ENCODE data around the gene MAGEA3.
"Not testable (repeated sequence)": the region's sequence is repeated elsewhere in the genome, so short reads cannot be mapped to it uniquely, and the experiment has no call there.

MAGEA3 gene, protein sequence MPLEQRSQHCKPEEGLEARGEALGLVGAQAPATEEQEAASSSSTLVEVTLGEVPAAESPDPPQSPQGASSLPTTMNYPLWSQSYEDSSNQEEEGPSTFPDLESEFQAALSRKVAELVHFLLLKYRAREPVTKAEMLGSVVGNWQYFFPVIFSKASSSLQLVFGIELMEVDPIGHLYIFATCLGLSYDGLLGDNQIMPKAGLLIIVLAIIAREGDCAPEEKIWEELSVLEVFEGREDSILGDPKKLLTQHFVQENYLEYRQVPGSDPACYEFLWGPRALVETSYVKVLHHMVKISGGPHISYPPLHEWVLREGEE

DNA sequence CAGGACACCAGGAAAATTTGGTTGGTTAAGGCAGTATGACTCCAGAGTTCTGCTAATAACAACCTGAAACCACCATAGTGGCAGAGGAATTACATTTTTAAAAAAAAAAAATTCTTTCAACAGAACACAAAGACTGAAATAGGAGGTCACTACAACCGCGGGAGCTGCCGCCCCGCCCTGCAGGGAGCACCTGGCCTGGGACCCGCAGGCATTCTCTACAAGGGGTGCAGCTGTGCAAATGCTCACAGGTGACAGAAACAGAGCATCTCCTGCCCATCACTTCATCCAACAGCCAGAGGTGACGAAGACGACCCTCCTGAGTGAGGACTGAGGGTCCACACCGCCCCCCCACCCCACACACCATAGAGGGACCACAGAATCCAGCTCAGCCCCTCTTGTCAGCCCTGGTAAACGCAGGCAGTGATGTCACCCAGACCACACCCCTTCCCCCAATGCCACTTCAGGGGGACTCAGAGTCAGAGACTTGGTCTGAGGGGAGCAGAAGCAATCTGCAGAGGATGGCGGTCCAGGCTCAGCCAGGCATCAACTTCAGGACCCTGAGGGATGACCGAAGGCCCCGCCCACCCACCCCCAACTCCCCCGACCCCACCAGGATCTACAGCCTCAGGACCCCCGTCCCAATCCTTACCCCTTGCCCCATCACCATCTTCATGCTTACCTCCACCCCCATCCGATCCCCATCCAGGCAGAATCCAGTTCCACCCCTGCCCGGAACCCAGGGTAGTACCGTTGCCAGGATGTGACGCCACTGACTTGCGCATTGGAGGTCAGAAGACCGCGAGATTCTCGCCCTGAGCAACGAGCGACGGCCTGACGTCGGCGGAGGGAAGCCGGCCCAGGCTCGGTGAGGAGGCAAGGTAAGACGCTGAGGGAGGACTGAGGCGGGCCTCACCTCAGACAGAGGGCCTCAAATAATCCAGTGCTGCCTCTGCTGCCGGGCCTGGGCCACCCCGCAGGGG lies at the start of gene MAGEA3:
MAGEA3 (plus strand) TSS at position 843 of the 980 bp plus-strand sequence. CDS start 2,039 bp downstream, outside the sequence.
- not testable (repeated sequence) for DNase-seq

DNA sequence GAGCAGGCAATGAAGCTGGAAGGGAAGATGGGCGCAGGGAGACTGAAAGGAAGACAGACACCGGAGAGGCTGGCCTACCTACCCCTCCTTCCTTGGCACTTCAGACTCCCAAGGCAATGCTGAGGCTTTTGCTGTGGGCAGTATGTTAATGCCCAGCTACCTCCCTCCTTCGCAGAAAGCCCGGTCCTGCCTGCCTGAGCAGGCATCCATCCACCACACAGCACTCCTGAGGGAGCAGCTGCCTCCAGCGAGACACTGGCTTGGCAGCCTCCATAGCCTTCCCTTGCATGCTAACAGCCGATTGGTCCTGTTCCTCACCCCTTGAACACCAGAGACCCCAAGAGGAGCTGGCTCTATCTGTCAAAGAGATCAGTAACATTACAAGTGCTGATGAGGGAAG lies 46.5 kb upstream of the MAGEA3 start:
- no peak for DNase-seq

DNA sequence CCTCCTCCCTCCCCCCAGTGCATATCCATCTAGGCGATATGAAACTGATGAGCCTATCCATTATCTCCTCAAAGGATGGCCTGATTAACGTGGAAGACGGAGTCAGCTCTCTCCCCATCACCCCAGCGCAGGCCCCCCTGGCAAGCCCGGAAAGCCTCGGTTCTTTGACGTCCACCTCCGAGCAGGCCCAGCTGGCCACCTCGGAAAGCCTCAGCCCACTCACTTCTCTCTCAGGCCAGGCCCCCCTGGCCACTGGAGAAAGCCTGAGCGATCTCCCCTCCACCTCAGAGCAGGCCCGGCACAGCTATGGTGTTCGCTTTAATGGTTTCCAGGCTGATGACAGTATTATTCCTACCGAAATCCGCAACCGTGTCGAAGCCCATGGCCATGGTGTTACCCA lies 46.1 kb upstream of the MAGEA3 start:
- DNase-seq = no peak

DNA sequence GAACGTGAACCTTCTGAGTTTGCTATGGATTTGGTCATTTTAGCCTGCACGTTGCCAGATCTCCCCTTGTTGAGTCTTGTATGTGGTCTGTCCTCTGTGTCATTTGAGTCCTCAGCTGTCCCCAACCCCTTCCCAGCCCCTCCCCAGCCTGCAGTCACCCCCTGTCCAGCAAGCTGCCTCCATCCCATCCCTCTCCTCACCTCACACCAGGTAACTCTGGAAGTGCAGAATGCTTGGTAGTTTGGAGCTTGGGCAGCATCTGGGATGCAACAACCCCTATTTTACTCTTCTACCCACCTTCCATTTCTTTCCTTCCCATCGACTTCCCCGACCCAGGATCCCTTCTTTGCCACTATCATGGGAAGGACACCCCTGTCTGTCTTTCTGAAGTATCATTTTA lies 42.5 kb upstream of the MAGEA3 start:
- no peak for DNase-seq

DNA sequence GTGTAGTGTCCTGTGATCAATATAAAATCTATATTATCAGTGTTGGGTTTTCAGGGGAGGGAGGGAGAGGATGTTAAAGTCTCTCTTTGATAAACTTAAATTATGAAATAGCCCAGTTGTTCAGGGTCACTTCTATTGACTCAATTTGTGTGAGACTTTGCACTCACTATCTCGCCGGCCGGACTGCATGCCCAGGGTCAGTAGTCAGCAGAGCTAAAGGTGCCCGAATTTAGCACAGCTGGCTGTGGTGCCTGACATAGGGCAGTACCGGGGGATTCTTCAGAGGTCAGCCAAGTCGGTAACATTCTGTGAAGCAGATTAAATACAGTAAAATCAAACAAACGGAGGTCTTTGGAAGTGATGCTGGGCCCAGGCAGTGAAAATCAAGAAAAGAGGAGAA lies 41.7 kb upstream of the MAGEA3 start:
- no peak for DNase-seq

DNA sequence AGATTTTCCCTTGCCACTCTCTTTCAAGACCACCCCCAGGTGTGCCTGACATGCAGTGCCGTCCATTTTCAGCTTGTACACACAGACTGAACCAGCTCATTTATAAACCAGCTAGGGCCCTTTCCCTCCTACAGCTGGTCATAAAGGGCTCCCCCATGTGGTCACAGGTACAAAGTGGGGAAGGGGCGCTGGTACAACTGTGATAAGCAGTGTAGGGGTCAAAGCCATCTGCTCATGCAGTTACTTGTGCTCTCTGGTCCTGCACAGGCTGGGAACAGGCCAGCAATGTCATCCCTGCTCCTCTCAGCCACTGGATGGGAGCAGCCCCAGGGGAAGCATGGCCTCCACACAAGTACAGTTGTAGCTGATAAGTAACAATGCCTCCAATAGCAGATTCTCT lies 40.3 kb upstream of the MAGEA3 start:
- no peak for DNase-seq

DNA sequence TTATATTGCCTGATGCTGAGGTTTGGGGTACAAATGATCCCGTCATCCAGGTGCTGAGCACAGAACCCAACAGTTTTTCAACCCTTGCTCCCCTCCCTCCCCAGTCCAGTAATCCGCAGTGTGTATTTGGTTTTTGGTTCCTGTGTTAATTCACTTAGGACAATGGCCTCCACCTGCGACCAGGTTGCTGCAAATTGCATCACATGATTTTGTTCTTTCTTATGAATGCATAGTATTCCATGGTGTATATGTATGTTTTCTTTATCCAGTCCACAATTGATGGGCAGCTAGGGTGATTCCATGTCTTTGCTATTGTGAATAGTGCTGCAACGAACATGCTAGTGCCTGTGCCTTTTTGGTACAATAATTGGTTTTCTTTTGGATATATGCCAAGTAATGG lies 35.5 kb upstream of the MAGEA3 start:
- DNase-seq = no peak

DNA sequence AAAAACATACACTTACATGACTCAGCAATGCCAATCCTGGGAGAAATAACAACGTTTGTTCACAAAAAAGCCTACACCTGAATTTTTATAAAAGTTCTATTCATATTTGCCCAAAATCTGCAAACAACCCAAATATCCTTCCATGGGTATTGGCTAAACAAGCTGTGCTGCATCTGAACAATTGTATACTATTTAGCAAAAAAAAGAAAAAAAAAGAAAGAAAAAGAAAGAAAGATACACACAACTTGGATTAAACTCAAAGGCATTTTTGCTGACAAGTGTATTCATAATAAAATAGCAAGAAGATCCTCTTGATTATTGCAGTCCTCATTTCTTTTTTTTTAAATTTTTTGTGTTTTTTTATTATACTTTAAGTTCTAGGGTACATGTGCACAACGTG lies 24.5 kb upstream of the MAGEA3 start:
- no peak for DNase-seq

DNA sequence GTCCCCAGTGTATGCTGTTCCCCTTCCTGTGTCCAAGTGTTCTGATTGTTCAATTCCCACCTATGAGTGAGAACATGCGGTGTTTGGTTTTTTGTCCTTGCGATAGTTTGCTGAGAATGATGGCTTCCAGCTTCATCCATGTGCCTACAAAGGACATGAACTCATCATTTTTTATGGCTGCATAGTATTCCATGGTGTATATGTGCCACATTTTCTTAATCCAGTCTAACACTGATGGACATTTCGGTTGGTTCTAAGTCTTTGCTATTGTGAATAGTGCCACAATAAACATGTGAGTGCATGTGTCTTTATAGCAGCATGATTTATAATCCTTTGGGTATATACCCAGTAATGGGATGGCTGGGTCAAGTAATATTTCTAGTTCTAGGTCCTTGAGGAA lies 23.9 kb upstream of the MAGEA3 start:
- DNase-seq = not testable (repeated sequence)

DNA sequence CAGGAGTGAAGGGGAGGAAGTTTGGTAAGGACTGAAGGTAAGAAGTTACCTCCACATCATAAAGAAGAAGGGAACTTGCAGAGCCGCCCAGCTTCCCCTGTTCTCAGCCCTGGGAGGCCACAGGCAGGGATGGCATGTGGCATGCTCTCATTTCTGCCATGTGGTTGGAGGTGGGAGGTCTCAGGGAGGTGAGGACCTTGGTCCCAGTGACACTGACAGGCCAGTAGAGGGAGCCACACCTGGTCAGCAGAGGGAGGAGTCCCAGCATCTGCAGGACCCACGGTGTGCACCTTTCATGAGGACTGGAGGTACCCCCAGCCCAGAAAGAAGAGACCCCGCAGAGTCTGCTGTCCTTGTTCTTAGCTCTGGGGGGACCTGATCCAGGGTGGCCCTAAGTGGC lies 17.6 kb upstream of the MAGEA3 start:
- DNase-seq = not testable (repeated sequence)

DNA sequence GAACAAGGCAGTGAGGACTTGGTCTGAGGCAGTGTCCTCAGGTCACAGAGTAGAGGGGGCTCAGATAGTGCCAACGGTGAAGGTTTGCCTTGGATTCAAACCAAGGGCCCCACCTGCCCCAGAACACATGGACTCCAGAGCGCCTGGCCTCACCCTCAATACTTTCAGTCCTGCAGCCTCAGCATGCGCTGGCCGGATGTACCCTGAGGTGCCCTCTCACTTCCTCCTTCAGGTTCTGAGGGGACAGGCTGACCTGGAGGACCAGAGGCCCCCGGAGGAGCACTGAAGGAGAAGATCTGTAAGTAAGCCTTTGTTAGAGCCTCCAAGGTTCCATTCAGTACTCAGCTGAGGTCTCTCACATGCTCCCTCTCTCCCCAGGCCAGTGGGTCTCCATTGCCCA lies 1.8 kb downstream of the MAGEA3 start:
- not testable (repeated sequence) for DNase-seq

DNA sequence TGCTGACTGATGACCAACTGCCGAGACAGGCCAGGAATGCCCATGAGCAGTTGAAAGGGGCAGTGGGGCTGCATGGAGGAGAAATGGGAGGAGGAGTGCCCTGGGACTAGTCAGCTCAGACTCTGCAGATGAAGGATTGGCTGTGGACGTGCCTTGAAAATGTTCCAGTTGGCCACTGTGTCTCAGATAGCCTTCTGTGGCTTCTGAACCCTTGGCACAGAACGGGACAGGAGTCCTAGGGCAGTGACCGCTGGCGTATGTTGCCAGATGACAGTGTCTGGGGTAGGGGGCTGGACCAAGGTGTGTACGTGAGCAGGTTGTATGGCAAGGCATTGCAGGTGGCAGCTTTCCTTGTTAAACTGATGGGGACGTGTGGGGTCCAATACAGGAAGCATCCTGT lies 7.9 kb downstream of the MAGEA3 start:
- DNase-seq = not testable (repeated sequence)

DNA sequence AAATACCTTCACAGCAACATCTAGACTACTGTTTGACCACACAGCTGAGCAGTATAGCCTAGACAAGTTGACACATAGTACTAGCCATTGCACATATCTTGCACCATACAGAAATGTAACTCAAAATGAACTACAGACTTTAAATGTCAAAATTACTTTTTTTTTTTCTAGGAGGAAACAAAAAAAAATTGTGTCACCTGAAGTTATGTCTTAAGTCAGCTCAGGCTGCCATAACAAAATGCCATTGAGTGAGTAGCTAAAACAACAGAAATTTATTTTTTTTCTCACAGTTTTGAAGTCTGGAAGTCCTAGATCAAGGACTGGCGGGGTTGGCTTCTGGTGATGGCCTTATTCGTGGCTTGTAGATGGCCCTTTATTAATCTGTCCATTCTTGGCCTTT lies 10.6 kb downstream of the MAGEA3 start, which contains the start of gene CSAG2:
CSAG2 (minus strand) TSS at position 101 of the 400 bp plus-strand sequence. CDS start 161 bp downstream, outside the sequence.
- not testable (repeated sequence) for DNase-seq

DNA sequence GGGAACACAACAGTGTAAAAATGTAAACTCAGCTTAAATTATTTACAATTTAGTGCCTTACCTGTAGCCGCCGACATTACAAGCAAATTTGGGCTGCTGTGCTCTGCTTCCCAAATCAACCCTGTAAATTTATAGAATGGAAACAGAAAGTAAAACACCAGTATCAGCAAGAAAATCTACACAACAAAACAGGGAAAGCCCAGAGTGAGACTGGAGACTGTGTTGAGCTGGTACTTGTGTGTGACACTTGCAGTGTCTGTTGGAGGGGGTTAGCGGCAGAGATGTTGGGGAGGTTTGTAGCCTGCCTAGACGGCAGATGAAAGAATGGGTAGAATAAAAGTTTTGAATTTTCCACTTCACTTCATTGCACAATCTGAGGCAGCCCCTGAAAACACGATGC lies 14.6 kb downstream of the MAGEA3 start:
- DNase-seq = not testable (repeated sequence)

DNA sequence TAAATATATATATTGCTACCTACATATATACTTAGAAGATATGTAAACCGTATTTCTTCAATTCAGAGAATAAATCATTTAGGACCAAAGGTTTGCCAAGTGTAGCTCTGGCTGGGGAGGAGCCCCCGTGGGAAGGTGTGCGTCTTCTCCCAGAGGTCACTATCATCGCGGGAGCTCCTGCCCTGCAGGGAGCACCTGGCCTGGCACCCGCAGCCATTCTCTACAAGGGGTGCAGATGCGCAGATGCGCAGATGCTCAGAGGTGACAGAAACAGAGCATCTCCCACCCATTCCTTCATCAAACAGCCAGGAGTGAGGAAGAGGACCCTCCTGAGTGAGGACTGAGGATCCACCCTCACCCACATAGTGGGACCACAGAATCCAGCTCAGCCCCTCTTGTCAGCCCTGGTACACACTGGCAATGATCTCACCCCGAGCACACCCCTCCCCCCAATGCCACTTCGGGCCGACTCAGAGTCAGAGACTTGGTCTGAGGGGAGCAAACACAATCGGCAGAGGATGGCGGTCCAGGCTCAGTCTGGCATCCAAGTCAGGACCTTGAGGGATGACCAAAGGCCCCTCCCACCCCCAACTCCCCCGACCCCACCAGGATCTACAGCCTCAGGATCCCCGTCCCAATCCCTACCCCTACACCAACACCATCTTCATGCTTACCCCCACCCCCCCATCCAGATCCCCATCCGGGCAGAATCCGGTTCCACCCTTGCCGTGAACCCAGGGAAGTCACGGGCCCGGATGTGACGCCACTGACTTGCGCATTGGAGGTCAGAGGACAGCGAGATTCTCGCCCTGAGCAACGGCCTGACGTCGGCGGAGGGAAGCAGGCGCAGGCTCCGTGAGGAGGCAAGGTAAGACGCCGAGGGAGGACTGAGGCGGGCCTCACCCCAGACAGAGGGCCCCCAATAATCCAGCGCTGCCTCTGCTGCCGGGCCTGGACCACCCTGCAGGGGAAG lies 15.5 kb downstream of the MAGEA3 start, which contains the start of gene MAGEA2B:
MAGEA2B (plus strand) TSS at position 814 of the 973 bp plus-strand sequence. CDS start 2,479 bp downstream, outside the sequence.
- DNase-seq = not testable (repeated sequence)

DNA sequence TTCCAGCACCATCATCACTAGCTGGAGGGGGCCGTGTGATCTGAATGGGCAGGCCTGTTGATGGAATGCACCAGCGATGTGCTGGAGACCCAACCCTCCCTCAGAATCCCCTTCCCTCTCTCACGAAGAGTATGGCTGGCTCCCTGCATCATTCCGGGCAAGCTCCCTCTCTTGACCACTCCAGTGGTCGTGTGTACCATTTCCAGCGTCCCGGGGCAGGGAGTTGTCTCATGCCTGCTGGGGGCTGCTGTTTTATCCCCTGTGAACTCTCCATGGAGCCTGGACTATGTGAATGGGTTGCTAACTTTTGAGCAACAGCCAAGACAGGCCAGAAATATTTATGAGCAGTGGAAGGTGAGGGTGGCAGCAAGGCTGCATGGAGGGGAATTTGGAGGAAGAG lies 26.8 kb downstream of the MAGEA3 start:
- DNase-seq = no peak

DNA sequence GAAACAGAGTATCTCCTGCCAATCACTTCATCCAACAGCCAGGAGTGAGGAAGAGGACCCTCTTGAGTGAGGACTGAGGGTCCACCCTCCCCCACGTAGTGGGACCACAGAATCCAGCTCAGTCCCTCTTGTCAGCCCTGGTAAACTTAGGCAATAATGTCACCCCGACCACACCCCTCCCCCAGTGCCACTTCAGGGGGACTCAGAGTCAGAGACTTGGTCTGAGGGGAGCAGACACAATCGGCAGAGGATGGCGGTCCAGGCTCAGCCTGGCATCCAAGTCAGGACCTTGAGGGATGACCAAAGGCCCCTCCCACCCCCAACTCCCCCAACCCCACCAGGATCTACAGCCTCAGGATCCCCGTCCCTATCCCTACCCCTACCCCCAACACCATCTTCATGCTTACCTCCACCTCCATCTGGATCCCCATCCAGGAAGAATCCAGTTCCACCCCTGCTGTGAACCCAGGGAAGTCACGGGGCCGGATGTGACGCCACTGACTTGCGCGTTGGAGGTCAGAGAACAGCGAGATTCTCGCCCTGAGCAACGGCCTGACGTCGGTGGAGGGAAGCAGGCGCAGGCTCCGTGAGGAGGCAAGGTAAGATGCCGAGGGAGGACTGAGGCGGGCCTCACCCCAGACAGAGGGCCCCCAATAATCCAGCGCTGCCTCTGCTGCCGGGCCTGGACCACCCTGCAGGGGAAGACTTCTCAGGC lies 34.8 kb downstream of the MAGEA3 start, which contains the start of the genes CSAG1 and MAGEA12:
CSAG1 (minus strand) TSS at position 461 of the 715 bp plus-strand sequence. CDS start 1,261 bp downstream, outside the sequence.
MAGEA12 (plus strand) TSS at position 497 of the 715 bp plus-strand sequence. CDS start 2,405 bp downstream, outside the sequence.
- no peak for DNase-seq

DNA sequence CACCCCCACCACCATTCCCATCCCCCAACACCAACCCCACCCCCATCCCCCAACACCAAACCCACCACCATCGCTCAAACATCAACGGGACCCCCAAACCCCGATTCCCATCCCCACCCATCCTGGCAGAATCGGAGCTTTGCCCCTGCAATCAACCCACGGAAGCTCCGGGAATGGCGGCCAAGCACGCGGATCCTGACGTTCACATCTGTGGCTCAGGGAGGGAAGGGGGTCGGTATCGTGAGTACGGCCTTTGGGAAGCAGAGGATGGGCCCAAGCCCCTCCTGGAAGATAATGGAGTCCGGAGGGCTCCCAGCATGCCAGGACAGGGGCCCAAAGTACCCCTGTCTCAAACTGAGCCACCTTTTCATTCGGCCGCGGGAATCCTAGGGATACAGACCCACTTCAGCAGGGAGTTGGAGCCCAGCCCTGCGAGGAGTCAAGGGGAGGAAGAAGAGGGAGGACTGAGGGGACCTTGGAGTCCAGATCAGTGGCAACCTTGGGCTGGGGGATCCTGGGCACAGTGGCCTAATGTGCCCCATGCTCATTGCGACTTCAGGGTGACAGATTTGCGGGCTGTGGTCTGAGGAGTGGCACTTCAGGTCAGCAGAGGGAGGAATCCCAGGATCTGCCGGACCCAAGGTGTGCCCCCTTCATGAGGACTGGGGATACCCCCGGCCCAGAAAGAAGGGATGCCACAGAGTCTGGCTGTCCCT lies 35.7 kb downstream of the MAGEA3 start:
- DNase-seq = not testable (repeated sequence)

DNA sequence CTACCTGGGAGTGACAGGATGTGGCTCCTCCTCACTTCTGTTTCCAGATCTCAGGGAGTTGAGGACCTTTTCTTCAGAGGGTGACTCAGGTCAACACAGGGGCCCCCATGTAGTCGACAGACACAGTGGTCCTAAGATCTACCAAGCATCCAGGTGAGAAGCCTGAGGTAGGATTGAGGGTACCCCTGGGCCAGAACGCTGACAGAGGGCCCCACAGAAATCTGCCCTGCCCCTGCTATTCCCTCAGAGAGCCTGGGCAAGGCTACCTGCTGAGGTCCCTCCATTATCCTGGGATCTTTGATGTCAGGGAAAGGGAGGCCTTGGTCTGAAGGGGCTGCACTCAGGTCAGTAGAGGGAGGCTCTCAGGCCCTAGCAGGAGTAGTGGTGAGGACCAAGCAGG lies 36.5 kb downstream of the MAGEA3 start:
- no peak for DNase-seq

DNA sequence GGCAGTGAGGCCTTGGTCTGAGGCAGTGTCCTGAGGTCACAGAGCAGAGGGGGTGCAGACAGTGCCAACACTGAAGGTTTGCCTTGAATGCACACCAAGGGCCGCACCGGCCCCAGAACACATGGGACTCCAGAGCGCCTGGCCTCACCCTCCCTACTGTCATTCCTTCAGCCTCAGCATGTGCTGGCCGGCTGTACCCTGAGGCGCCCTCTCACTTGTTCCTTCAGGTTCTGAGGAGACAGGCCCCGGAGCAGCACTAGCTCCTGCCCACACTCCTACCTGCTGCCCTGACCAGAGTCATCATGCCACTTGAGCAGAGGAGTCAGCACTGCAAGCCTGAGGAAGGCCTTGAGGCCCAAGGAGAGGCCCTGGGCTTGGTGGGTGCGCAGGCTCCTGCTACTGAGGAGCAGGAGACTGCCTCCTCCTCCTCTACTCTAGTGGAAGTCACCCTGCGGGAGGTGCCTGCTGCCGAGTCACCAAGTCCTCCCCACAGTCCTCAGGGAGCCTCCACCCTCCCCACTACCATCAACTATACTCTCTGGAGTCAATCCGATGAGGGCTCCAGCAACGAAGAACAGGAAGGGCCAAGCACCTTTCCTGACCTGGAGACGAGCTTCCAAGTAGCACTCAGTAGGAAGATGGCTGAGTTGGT lies 37.4 kb downstream of the MAGEA3 start:
- no peak for DNase-seq

Data from activated naive CD4-positive, alpha-beta T cell treated with anti-CD3 and anti-CD28 coated beads, Interleukin-2, amount 50 U/mL, for 16 hours (primary cell).